Stimulated activated CD8-positive, alpha-beta memory T cell treated with anti-CD3 and anti-CD28 coated beads, Interleukin-15, amount 100 ng/mL, for 4 hours (primary cell): Measurements from ENCODE around the gene NAGLU.

Experiments used
- DNase-seq, 2 donors: peaks; one replicate each; pipeline ENCODE4 v3.0.0-alpha.2; 2020; ENCODE audit warnings: low read depth in 2 of 2

The NAGLU gene

GRCh38 chr17:42536048-42536371, at the start of gene NAGLU:
TSS of gene NAGLU (plus strand) at chr17:42536241. CDS start at chr17:42536273, 32 bp downstream.
- peak; percentile 67 to 68 for DNase-seq

GRCh38 chr17:42488032-42488431, 48.0 kb upstream of the NAGLU start:
- no peak for DNase-seq

GRCh38 chr17:42493319-42493718, 42.7 kb upstream of the NAGLU start:
- DNase-seq = no peak

- no peak for DNase-seq
Measured at GRCh38 chr17:42494673-42495072, 41.4 kb upstream of the NAGLU start.

- DNase-seq = no peak
Measured at GRCh38 chr17:42498828-42499227, 37.2 kb upstream of the NAGLU start.

- no peak for DNase-seq
Measured at GRCh38 chr17:42502091-42502490, 34.0 kb upstream of the NAGLU start.

GRCh38 chr17:42502926-42503325, 33.1 kb upstream of the NAGLU start:
- DNase-seq = no peak

- no peak for DNase-seq
Measured at GRCh38 chr17:42507671-42508070, 28.4 kb upstream of the NAGLU start.

DNA sequence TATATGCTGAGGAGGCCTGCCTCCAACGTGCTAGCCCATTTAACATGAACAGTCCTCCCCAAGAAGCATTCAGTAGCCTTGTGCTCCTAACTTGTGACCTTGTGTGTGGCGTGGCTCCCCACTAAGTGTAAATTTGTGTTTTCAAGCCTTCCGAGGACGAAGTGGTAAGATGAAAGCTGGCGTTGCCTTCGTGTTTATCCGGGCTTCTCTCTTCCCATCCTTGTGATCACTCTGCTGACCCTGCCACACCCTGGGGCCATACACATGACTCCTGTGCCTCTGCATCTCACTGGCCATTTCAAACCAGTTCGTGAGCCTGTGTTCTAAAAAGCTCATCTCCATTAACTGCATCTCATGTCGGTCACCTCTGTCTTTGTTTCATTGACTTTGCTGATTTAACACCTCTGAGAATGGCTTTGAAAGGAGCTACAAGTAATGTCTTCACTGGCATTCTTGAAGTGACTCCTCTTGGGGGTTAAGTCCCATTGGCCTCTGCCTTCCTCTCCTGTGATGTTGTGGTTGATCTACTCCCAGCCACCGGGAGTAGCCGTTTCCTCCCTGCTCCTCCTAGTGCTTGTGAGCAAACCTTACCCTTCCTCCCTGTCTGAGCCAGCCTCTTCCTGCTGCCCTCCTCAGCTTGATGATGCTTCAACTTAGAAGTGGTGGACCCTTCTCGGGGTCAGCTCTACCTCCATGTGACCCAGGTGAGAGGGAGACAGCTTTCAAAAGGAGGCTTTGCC, 27.4 kb upstream of the NAGLU start:
- no peak for DNase-seq

DNA sequence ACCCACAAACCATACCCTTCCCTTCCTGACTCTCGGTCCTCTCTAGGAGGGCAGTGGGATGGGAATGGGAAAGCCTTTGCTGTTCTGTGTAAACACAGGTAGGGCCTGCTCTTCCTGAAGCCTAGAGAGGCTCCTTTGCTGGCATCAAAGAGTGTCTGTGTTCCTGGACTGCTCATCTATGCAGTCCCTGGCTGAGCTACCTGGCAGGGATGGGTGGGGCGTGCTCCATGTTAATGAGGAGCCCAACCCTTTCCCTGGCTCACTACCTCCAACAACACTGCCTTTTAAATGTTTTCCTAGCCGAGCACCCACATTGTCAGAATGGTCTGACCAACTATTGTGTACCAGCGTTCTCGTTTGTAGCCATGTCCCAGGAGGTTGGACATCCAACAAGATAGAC, 26.6 kb upstream of the NAGLU start:
- no peak for DNase-seq

DNA sequence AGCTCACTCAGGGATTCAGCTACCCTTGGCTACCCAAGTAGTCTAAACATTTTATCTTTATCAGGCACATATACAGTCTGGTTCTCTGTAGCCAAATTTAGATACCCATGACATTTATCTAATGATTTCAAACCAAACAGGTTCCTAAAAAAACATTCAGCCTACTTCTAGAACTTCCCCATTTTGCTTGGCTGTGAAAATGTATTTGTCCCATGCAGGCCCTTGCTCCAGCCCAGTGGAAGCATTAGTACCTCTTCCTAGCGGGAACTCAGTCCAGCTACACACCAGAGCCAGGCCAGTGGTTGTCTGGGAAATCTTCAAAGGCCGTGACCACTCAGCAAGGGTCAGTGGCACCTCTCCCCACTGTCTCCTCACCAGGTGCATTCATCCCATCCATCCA, 26.2 kb upstream of the NAGLU start:
- DNase-seq = no peak

GRCh38 chr17:42512246-42512645, 23.8 kb upstream of the NAGLU start:
- DNase-seq = no peak

- no peak for DNase-seq
Measured at GRCh38 chr17:42512733-42513251, 23.2 kb upstream of the NAGLU start.

DNA sequence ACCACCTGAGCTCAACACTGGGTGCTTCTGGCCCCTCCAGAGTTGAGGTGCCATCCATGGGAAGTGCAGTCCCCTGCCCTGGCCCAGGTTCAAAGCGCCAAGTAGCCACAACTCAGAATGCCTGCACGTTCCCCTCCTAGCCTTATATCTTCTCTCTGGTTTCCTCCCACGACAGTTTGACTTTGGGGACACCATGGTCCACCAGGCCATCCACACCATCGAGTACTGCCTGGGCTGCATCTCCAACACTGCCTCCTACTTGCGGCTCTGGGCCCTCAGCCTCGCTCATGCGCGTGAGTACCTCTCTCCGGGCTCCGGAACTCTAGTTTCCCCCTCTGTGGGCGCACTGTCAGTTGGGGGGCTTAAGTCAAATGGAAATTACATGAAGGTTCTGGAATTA, 22.4 kb upstream of the NAGLU start:
- no peak for DNase-seq

GRCh38 chr17:42514279-42514678, 21.8 kb upstream of the NAGLU start:
- DNase-seq = no peak

- no peak for DNase-seq
Measured at GRCh38 chr17:42514867-42515266, 21.2 kb upstream of the NAGLU start.

- peak; percentile 47 to 62 for DNase-seq
Measured at GRCh38 chr17:42517516-42517915, 18.5 kb upstream of the NAGLU start.

- no peak for DNase-seq
Measured at GRCh38 chr17:42518046-42518754, 17.8 kb upstream of the NAGLU start.

DNA sequence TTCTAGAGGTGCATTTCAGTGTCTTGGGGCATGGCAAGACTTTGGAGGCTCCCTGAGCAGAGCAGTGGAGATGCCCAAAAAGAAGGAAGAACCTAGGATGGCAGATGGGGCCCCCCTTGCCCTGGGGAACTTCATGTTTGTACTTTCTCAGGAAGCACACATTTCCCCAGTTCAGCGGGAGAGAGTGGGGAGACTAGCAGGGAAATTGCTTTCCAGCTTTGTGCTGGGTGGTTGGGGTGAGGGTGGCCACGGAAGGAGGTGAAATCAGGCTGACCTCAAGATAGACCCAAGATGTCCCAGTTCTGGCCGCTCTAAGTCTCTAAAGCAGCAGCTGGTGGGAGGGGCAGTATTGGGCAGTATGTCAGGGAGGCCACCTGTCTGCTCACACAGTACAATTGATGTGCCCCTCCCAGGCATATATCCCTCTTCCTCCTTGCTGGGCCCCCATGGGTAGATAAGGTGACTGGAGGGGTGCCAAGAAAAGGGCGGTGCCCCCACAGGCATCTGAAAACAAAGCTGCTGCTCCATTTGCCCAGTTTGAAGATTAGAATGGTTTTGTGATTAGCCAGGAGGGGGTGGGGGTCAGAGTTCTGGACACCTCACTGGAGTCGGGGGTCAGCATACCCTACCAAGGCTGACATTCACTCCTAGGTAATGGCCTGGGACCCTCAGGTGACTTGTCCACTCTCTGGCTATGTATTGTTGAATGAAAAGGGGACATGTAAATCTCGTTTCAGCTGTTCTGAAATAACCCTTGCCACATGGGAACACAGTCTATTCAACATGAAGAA, 17.1 kb upstream of the NAGLU start:
- no peak for DNase-seq

DNA sequence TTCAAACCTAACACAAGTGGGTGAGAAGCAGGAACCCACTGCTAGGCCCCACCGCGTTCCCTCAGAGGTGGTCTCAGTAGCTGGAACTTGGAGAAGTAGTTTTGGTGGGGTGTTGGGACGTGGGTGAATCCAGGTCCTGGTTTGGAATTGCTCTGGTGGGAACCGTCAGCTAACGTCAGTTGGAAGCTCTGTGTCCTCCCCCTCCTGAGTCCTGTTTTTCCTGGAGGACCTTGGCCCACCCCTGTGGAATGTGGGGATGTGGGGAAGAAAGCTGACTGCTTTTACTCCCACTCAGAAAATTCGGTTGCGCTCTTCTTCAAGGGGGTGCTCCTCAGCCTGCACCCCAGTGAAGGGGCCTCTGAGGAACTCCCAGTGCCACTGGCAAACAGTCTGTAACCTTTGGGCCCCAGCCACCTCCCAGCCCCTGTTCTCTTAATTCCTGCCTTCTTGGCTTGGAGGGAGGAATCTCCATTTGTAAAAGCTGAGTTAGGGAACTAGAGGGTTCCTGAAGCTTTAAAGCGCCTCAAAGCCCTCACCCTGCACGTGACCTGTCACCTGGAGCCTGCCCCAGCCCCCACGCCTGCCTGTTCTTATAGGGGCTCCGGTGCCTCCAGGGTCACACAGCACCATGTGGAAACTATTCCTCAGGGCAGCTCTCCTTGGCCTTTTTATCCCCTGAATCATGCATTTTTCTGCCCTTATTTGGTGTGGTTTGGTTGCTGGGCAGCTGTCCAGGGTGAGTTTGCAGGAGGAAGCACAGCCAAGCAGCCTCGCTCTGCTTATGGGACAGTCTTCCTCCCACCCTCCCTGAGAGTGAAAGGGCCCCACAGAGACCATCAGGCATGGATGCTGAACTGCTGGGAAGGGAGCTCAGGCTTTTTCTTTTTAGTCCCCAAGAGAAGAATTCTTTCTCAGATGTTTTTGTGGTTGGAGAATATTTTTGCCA, 16.2 kb upstream of the NAGLU start:
- no peak for DNase-seq

DNA sequence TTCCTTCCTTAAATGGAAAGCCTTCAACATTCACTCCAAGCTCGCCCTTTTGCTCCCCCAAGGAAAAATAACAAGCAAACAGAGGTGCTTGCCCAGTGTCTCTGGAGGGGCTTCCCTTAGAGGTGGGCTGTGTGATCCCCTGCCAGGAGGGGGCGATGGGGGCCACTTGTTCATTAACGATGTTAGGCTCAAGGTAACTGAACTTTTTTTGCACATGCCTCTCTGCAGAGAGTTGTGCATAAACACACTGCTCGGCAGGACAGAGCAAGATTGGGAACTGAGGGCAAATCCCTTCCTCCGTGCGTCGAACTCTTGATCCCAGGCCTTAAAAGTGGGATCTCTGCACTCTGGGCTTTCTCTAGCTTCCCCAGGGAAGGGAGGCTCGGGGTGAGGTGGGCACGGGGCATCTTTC, 15.5 kb upstream of the NAGLU start:
- DNase-seq = no peak
